Vagina (tissue), 2 donors: ENCODE measurements around the gene ZNF469. TPM values are rescaled to one million over a fixed set of nuclear protein-coding genes. Genes with fewer than 3 reads are reported as not detected.

Experiments
- DNase-seq, 2 donors: peaks; one replicate each; pipeline ENCODE4 v3.0.0-alpha.2; 2017; ENCODE audit errors: extremely low spot score in 2 of 2
- H3K27ac ChIP-seq: fragments of 200-600 bp; sonication (generic); one replicate; pipeline ENCODE4 v1.5.1; 2019
- H3K27me3 ChIP-seq: fragments of 200-600 bp; sonication (generic); one replicate; pipeline ENCODE4 v1.5.1; 2019
- H3K36me3 ChIP-seq, 2 donors: fragments of 200-600 bp; sonication (generic); one replicate each; pipeline ENCODE4 v1.5.1; 2017 to 2019
- H3K4me1 ChIP-seq: fragments of 200-600 bp; sonication (generic); one replicate; pipeline ENCODE4 v1.5.1; 2019
- H3K4me3 ChIP-seq, 2 donors: fragments of 200-600 bp; sonication (generic); 1 replicate in 1 of 2; 2 replicates in 1 of 2; pipeline ENCODE4 v1.5.1; 2016 to 2019
- H3K9me3 ChIP-seq: fragments of 200-600 bp; sonication (generic); one replicate; pipeline ENCODE4 v1.5.1; 2019
- POLR2A ChIP-seq, 2 donors: fragments of 450-650 bp; IDR thresholded peaks; one replicate each; pipeline ENCODE4 v1.6.1; 2017; ENCODE audit warnings: antibody characterized with exemption in 2 of 2, mild to moderate bottlenecking in 2 of 2, moderate library complexity in 2 of 2
- POLR2AphosphoS5 ChIP-seq, 2 donors: sonication (generic); formaldehyde crosslinking; IDR thresholded peaks; one replicate each; pipeline ENCODE4 v1.9.0; 2017; ENCODE audit warnings: antibody characterized with exemption in 2 of 2, mild to moderate bottlenecking in 2 of 2, low read depth in 1 of 2; ENCODE audit not compliant: insufficient read depth in 1 of 2
- intact Hi-C: fragments of 100-400 bp; cut with DNase I; formaldehyde crosslinking; loops from one replicate; pipeline ENCODE4 v1.15.1; 2023
- total RNA-seq: library from RNA; depleted of rRNA; stranded (reverse); fragments of >200 nt; gene quantifications from one replicate; pipeline ENCODE4 v1.2.3, GENCODE V29; 2016
- TF ChIP-seq, protein P1 (sequence below), 3 experiments: fragments of 450-650 bp in 2 of 3; fragments of 200-600 bp in 1 of 3; sonication (generic) in 1 of 3; IDR thresholded peaks; one replicate each; pipeline ENCODE4 v1.5.1; 2017 to 2019; ENCODE audit warnings: antibody characterized with exemption in 3 of 3, mild to moderate bottlenecking in 2 of 3, moderate library complexity in 2 of 3

The ZNF469 gene
- total RNA-seq, 1 donor from 2014 or later = 2.2 TPM

DNA sequence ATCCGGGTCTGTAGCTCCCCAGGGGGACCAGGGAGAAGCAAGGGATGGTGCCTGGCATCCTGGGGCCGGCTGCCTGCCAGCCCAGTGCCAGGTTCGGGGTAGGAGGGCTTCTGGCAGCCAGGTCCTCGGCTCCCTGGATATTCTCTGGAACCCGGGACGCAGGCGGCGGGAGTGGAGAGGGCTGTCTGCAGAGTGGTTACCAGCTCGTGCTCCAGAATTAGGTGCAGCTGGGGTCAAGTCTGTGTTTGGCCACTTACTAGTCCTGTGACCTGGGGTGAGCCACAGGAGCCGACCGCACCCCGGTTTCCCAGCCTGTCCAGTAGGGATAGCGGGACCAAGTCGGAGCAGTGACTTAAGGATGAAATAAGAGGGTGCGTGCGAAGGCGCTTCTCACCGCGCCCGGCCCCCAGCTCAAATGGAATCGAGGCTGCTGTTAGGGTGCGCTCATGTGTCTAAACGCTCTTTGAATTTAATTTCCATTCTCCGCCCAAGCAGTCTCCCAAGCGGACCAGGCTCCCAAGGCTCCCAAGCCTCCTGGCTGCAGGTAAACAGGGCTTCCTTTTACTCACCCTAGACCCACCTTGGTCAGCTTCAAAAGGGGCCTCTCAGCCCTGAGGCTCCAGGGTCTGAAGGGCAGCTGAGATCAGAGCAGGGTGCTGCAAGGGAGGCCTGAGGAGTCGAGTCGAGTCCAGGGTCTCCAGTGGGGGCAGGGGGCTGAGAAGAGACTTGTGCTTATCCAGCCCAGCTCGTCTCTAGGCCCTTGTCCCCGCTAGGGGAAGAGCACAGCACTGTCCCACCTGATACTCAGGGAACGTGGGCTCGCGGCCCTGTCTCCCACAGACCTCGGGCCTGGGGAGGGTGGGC lies 28.3 kb upstream of the ZNF469 start:
- H3K27me3 ChIP-seq = no peaks in the 10 kb centered on the region
- H3K4me3 ChIP-seq = no peak overlapping the region
- TF ChIP-seq, protein P1, sequence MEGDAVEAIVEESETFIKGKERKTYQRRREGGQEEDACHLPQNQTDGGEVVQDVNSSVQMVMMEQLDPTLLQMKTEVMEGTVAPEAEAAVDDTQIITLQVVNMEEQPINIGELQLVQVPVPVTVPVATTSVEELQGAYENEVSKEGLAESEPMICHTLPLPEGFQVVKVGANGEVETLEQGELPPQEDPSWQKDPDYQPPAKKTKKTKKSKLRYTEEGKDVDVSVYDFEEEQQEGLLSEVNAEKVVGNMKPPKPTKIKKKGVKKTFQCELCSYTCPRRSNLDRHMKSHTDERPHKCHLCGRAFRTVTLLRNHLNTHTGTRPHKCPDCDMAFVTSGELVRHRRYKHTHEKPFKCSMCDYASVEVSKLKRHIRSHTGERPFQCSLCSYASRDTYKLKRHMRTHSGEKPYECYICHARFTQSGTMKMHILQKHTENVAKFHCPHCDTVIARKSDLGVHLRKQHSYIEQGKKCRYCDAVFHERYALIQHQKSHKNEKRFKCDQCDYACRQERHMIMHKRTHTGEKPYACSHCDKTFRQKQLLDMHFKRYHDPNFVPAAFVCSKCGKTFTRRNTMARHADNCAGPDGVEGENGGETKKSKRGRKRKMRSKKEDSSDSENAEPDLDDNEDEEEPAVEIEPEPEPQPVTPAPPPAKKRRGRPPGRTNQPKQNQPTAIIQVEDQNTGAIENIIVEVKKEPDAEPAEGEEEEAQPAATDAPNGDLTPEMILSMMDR (IDR thresholded peaks at IDR 0.05) = no peak
- no peak for TF ChIP-seq POLR2AphosphoS5 (IDR thresholded peaks at IDR 0.05; ENCODE audit: insufficient read depth in 1 of 2, low read depth in 1 of 2)
- TF ChIP-seq POLR2A (IDR thresholded peaks at IDR 0.05) = no peak
- H3K4me1 ChIP-seq = no peaks in the 10 kb centered on the region
- H3K9me3 ChIP-seq = no peaks in the 10 kb centered on the region
- intact Hi-C loops = no loop called here
- H3K36me3 ChIP-seq = no peaks in the 10 kb centered on the region
- DNase-seq = no peak
- H3K27ac ChIP-seq = no peak overlapping the region

DNA sequence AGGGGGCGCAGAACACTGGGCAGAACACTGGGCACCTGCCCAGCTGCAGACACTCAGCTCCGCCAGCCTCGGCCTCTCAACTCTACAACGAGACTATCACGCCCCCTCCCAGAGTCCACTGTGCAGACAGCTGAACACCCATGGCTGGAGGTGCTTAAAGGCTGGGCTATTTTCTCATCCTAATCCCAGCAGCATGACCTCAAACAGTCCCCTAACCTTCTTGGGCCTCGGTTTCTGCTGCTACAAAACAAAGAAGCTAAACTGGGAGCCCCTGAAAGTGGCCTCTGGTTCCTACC lies 27.7 kb upstream of the ZNF469 start:
- H3K4me1 ChIP-seq = no peaks in the 10 kb centered on the region
- no peaks in the 10 kb centered on the region for H3K9me3 ChIP-seq
- no peaks in the 10 kb centered on the region for H3K36me3 ChIP-seq
- intact Hi-C loops = no loop called here
- TF ChIP-seq POLR2AphosphoS5 (IDR thresholded peaks at IDR 0.05; ENCODE audit: insufficient read depth in 1 of 2, low read depth in 1 of 2) = no peak
- TF ChIP-seq POLR2A (IDR thresholded peaks at IDR 0.05) = no peak
- TF ChIP-seq, protein P1 (IDR thresholded peaks at IDR 0.05) = no peak
- DNase-seq = no peak
- no peaks in the 10 kb centered on the region for H3K27me3 ChIP-seq
- no peak overlapping the region for H3K4me3 ChIP-seq
- H3K27ac ChIP-seq = no peak overlapping the region

- no peak overlapping the region for H3K4me3 ChIP-seq
- TF ChIP-seq POLR2AphosphoS5 (IDR thresholded peaks at IDR 0.05; ENCODE audit: insufficient read depth in 1 of 2, low read depth in 1 of 2) (no peak), POLR2A (IDR thresholded peaks at IDR 0.05) (no peak)
- TF ChIP-seq, protein P1 (IDR thresholded peaks at IDR 0.05) = no peak
- H3K36me3 ChIP-seq = no peaks in the 10 kb centered on the region
- no peaks in the 10 kb centered on the region for H3K9me3 ChIP-seq
- H3K27ac ChIP-seq = no peak overlapping the region
- intact Hi-C loops = no loop called here
- no peaks in the 10 kb centered on the region for H3K27me3 ChIP-seq
- no peaks in the 10 kb centered on the region for H3K4me1 ChIP-seq
- no peak for DNase-seq
Measured at GRCh38 chr16:88355389-88356123, 27.2 kb upstream of the ZNF469 start.

DNA sequence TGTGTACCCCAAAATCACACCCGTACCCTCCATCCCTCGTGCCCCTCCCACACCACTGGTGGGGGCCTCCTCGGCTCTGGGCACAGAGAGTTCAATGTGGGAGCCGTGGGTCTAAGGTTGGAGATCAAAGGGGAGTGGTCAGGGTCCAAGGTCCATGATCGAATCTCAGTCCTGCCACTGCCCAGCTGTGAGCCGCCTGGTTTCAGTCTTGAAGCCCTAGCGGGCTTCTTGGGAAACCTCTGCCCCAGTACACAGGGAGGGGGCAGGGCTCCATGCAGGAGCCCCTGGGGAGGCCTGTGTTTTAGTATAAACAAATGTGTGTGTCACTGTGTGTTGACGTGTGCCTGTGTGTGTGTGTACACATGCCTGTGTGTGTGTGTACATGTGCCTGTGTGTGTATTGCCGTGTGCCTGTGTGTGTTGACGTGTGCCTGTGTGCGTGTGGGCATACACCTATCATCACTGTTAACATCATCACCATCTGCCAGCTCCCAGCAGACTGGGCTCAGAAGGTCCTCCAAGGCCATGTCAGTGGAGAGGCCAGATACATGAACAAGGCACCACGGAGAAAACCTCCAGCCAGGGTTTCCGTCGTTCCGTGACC lies 26.5 kb upstream of the ZNF469 start:
- Histone ChIP-seq H3K9me3 (no peaks in the 10 kb centered on the region), H3K27me3 (no peaks in the 10 kb centered on the region), H3K4me1 (no peaks in the 10 kb centered on the region), H3K36me3 (no peaks in the 10 kb centered on the region), H3K4me3 (no peak overlapping the region), H3K27ac (no peak overlapping the region)
- no peak for DNase-seq
- intact Hi-C loops = no loop called here
- TF ChIP-seq, protein P1 (IDR thresholded peaks at IDR 0.05) = no peak
- no peak for TF ChIP-seq POLR2A (IDR thresholded peaks at IDR 0.05)
- no peak for TF ChIP-seq POLR2AphosphoS5 (IDR thresholded peaks at IDR 0.05; ENCODE audit: insufficient read depth in 1 of 2, low read depth in 1 of 2)
